Parietal lobe (tissue), 2 donors: ENCODE measurements around the gene SEC23A. TPM values are rescaled to one million over a fixed set of nuclear protein-coding genes. Genes with fewer than 3 reads are reported as not detected.

ENCODE experiments used
- small RNA-seq: library from RNA; depleted of rRNA; stranded (forward); fragments of <200 nt; gene quantifications from one replicate; pipeline ENCODE3, GENCODE V24; 2014; ENCODE audit warnings: low replicate concordance
- total RNA-seq: library from RNA; depleted of rRNA; stranded (reverse); fragments of >200 nt; gene quantifications from one replicate; pipeline ENCODE4 v1.2.3, GENCODE V29; 2014

The SEC23A gene
- total RNA-seq = 127 TPM

GRCh38 chr14:39102969-39103957, at the start of gene SEC23A:
SEC23A (minus strand) TSS chr14:39103235; CDS start chr14:39096118, 7,117 bp downstream.

GRCh38 chr14:39114073-39114838, 11.2 kb upstream of the SEC23A start, which contains the start of gene GEMIN2:
GEMIN2 (plus strand) TSS chr14:39114323; CDS start chr14:39114339, 16 bp downstream.

Small RNAs within 50 kb of the gene (small RNA-seq; reads per million reads assigned to genes)
- gene AL109628.1 = not detected
- not detected for gene RF00019

Other genes starting within 250 kb of the SEC23A start
- gene GEMIN2, start 11.1 kb upstream of the SEC23A start, total RNA-seq = 39.8 TPM
- gene TRAPPC6B, start 67.1 kb upstream of the SEC23A start, total RNA-seq = 79.8 TPM
- gene PNN, start 72.0 kb upstream of the SEC23A start, total RNA-seq = 45.1 TPM
- 21.9 TPM for gene MIA2, start 130.7 kb upstream of the SEC23A start, total RNA-seq